B cell (primary cell): Measurements from ENCODE around the gene TLX1. TPM values are rescaled to one million over a fixed set of nuclear protein-coding genes. Genes with fewer than 3 reads are reported as not detected.

Experiments used
- ATAC-seq: fragments of 200-7000 bp; cut with Tn5 transposase; one replicate; pipeline ENCODE4 v1.10.0; 2021; ENCODE audit warnings: low read depth, mild to moderate bottlenecking, moderate number of reproducible peaks, moderate library complexity
- CTCF ChIA-PET: fragments of 350-600 bp; sonication (Branson Sonifier 250); formaldehyde crosslinking; loops from one replicate; lab custom pipeline; 2021; ENCODE audit warnings: antibody characterized with exemption, inconsistent platforms; lab: Charles Lee
- POLR2A ChIA-PET: fragments of 350-600 bp; sonication (Branson Sonifier 250); formaldehyde crosslinking; loops from one replicate; lab custom pipeline; 2021; ENCODE audit warnings: antibody characterized with exemption; lab: Charles Lee
- DNase-seq: peaks from one replicate; pipeline ENCODE4 v3.0.0; 2013
- H2AFZ ChIP-seq: 2 replicates; pipeline ENCODE4 v1.6.1; 2012; ENCODE audit warnings: mild to moderate bottlenecking, low read depth, low read length; ENCODE audit not compliant: insufficient read depth, poor library complexity, severe bottlenecking
- H3K27ac ChIP-seq, 2 donors: 1 replicate in 1 of 2; 2 replicates in 1 of 2; pipeline ENCODE4 v1.5.1; 2012 to 2013; ENCODE audit warnings: low read length in 2 of 2, mild to moderate bottlenecking in 2 of 2, moderate library complexity in 1 of 2
- H3K27me3 ChIP-seq, 4 experiments: fragments of 200-600 bp in 1 of 4; sonication (generic) in 1 of 4; replicated peaks in 1 of 4; 1 replicate in 2 of 4; 2 replicates in 2 of 4; pipeline versions ENCODE4 v1.6.1 to v1.7.0; 2013 to 2016; ENCODE audit warnings: low read length in 3 of 4, mild to moderate bottlenecking in 2 of 4, mixed read lengths in 1 of 4, moderate library complexity in 1 of 4; ENCODE audit not compliant: insufficient read depth in 4 of 4, control insufficient read depth in 3 of 4; ENCODE audit errors: control extremely low read depth in 1 of 4
- H3K36me3 ChIP-seq, 2 experiments: replicated peaks in 1 of 2; 1 replicate in 1 of 2; 2 replicates in 1 of 2; pipeline versions ENCODE4 v1.6.1 to v1.7.1; 2013; ENCODE audit warnings: low read length in 1 of 2; ENCODE audit not compliant: insufficient read depth in 2 of 2, control insufficient read depth in 1 of 2; ENCODE audit errors: control extremely low read depth in 1 of 2, extremely low read depth in 1 of 2
- H3K4me1 ChIP-seq, 2 donors: fragments of 200-600 bp in 1 of 2; sonication (generic) in 1 of 2; 1 replicate in 1 of 2; 2 replicates in 1 of 2; pipeline versions ENCODE4 v1.5.1 to v1.6.1; 2013 to 2017; ENCODE audit warnings: low read length in 2 of 2; ENCODE audit not compliant: control insufficient read depth in 2 of 2, insufficient read depth in 2 of 2
- H3K4me2 ChIP-seq: replicated peaks from 2 replicates; pipeline ENCODE3; 2012; ENCODE audit warnings: mild to moderate bottlenecking, low read depth, low read length; ENCODE audit not compliant: poor library complexity, severe bottlenecking
- H3K4me3 ChIP-seq, 5 experiments: fragments of 200-600 bp in 1 of 5; sonication (generic) in 1 of 5; 1 replicate in 3 of 5; 2 replicates in 2 of 5; pipeline versions ENCODE4 v1.5.1 to v1.7.0; 2011 to 2016; ENCODE audit warnings: low read length in 4 of 5, mild to moderate bottlenecking in 4 of 5, low read depth in 2 of 5, control low read depth in 1 of 5, moderate library complexity in 1 of 5; ENCODE audit not compliant: insufficient read depth in 1 of 5; ENCODE audit errors: control extremely low read depth in 1 of 5, extremely low read depth in 1 of 5
- H3K79me2 ChIP-seq: fragments of 200-600 bp; sonication (generic); one replicate; pipeline ENCODE4 v1.6.0; 2016; ENCODE audit warnings: low read length; ENCODE audit not compliant: control insufficient read depth, insufficient read depth
- H3K9ac ChIP-seq: fragments of 200-600 bp; sonication (generic); 2 replicates; pipeline ENCODE4 v1.6.1; 2017; ENCODE audit warnings: mild to moderate bottlenecking, low read length, moderate library complexity
- H3K9me3 ChIP-seq, 3 donors: one replicate each; pipeline versions ENCODE4 v1.6.1 to v1.7.1; 2013; ENCODE audit warnings: low read length in 2 of 3; ENCODE audit not compliant: control insufficient read depth in 2 of 3, insufficient read depth in 1 of 3; ENCODE audit errors: control extremely low read depth in 1 of 3
- H4K20me1 ChIP-seq: 2 replicates; pipeline ENCODE4 v1.6.0; 2012; ENCODE audit warnings: mild to moderate bottlenecking, low read length; ENCODE audit not compliant: insufficient read depth, control insufficient read depth, poor library complexity, severe bottlenecking
- H3K27ac Mint-ChIP-seq: one replicate; pipeline ENCODE4 v1.8.0; 2021; ENCODE audit warnings: mixed read lengths
- H3K27me3 Mint-ChIP-seq: one replicate; pipeline ENCODE4 v1.8.0; 2021; ENCODE audit warnings: mixed read lengths
- H3K4me1 Mint-ChIP-seq: one replicate; pipeline ENCODE4 v1.8.0; 2021; ENCODE audit warnings: mixed read lengths
- H3K4me3 Mint-ChIP-seq: one replicate; pipeline ENCODE4 v1.8.0; 2021; ENCODE audit warnings: mixed read lengths
- H3K9me3 Mint-ChIP-seq: one replicate; pipeline ENCODE4 v1.8.0; 2022; ENCODE audit warnings: mixed read lengths; ENCODE audit not compliant: insufficient read depth
- EZH2 ChIP-seq: IDR thresholded peaks from 2 replicates; pipeline ENCODE4 v1.6.1; 2012; ENCODE audit warnings: borderline replicate concordance, low read depth, mild to moderate bottlenecking, moderate library complexity, low read length; ENCODE audit not compliant: insufficient read depth, poor library complexity, severe bottlenecking
- WGBS: methylation state at CpG from one replicate; pipeline ENCODE4 v1.1.5; 2013; ENCODE audit warnings: missing lambda C conversion rate; ENCODE audit not compliant: insufficient coverage; 5-methylcytosine and 5-hydroxymethylcytosine counted together
- intact Hi-C: fragments of 100-400 bp; cut with micrococcal nuclease; formaldehyde crosslinking; loops from one replicate; pipeline ENCODE4 v1.10.0; 2022
- polyA plus RNA-seq: library from polyadenylated mRNA; depleted of rRNA; stranded (reverse); fragments of >200 nt; gene quantifications from 2 replicates; pipeline ENCODE4 v1.2.3, GENCODE V29; 2012
- total RNA-seq, 2 donors: library from RNA; stranded (reverse); fragments of 120-200 nt in 1 of 2; gene quantifications; 1 replicate in 1 of 2; 2 replicates in 1 of 2; pipeline versions ENCODE4 v1.2.3 to v1.2.4, GENCODE V29; 2013 to 2022
- TF ChIP-seq, protein P1 (sequence below): fragments of 200-600 bp; IDR thresholded peaks from one replicate; pipeline ENCODE4 v1.8.0; 2022; ENCODE audit warnings: antibody characterized with exemption, mild to moderate bottlenecking

The TLX1 gene
- total and polyA plus RNA-seq, 2 donors (not counting 1 experiment from before 2014, with no cell fraction given) = not detected

DNA sequence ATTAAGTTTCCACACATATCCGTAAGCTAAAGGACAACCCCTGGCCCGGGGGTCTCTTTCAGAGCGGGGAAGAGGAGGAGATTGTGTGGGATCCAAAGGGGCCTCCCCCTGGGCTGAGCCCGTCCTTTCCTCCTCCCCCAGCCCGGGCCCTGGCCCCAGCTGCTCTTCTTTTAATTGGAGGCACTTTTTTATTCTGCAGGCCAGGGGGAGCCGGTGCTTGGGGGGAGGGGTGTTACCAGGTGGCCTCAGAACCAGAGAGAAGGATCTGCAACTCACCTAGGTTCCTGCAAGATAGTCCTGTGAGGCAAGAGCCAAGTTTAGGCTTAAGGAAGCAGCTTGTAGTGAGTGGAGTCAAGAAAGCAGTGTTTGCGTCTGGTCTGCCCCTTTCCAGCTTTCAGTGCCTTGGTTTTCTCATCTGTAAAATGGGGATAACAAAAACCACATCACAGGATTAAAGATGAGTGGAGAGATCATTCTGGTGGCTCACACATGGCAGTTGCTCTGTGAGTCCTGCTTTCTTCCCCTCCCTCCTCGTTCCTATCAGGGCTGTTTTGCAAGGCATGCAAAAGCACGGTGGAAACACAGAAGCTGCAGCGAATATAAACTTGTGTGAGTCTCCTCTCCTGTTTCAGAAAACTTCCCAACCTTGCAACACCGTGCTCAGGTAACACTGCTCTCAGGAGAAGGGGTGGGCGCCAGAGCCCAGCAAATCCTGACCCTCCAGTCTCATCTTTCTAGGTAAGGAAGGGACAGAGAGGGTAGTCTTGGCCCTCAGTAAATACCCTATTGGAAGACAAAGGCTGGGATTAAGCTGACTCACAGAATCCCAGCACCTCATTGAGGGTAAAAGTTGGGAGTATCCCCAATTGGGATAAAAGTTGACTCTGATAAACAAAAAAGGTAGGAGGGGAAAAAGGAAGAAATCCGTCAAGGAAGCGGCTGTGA lies 4.1 kb upstream of the TLX1 start:
- peaks cover 73% of the 10 kb centered on the region for H3K27me3 Mint-ChIP-seq
- no peak for DNase-seq
- peaks cover 1 to 29% (median 3%) of the 10 kb centered on the region in 3 donors for H3K9me3 ChIP-seq
- peaks cover 24% of the 10 kb centered on the region for H3K4me1 Mint-ChIP-seq
- no peak overlapping the region for H3K27ac Mint-ChIP-seq
- no peak overlapping the region for H3K4me2 ChIP-seq
- H3K4me3 Mint-ChIP-seq = no peak overlapping the region
- intact Hi-C loops = loop anchor here (10.0 kb wide), 1 partner anchor 62 kb away; the partner anchor contains the start of gene KAZALD1
- WGBS = 27% methylated on average over 6 of the region's 14 CpGs
- no peak overlapping the region for H3K9ac ChIP-seq
- no peaks in the 10 kb centered on the region for H4K20me1 ChIP-seq
- no peak for ATAC-seq
- no peaks in the 10 kb centered on the region for H3K36me3 ChIP-seq
- no peaks in the 10 kb centered on the region for H3K79me2 ChIP-seq
- TF ChIP-seq EZH2 = no peak
- TF ChIP-seq, protein P1, sequence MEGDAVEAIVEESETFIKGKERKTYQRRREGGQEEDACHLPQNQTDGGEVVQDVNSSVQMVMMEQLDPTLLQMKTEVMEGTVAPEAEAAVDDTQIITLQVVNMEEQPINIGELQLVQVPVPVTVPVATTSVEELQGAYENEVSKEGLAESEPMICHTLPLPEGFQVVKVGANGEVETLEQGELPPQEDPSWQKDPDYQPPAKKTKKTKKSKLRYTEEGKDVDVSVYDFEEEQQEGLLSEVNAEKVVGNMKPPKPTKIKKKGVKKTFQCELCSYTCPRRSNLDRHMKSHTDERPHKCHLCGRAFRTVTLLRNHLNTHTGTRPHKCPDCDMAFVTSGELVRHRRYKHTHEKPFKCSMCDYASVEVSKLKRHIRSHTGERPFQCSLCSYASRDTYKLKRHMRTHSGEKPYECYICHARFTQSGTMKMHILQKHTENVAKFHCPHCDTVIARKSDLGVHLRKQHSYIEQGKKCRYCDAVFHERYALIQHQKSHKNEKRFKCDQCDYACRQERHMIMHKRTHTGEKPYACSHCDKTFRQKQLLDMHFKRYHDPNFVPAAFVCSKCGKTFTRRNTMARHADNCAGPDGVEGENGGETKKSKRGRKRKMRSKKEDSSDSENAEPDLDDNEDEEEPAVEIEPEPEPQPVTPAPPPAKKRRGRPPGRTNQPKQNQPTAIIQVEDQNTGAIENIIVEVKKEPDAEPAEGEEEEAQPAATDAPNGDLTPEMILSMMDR = no peak
- H3K27me3 ChIP-seq = peaks cover 0 to 93% (median 73%) of the 10 kb centered on the region in 4 experiments
- ChIA-PET CTCF (interaction anchor here (1.1 to 2.2 kb wide), 3 partner anchors 11 to 31 kb away, joined by 3 to 10 read pairs (median 3); no protein-coding TSS in a partner anchor), POLR2A (interaction anchor here (0.6 to 0.7 kb wide), 2 partner anchors 101 to 681 kb away, joined by 3 read pairs; no protein-coding TSS in a partner anchor)
- H3K27ac ChIP-seq = no peak overlapping the region
- no peaks in the 10 kb centered on the region for H3K9me3 Mint-ChIP-seq
- no peak overlapping the region for H2AFZ ChIP-seq
- H3K4me3 ChIP-seq = no peak overlapping the region
- H3K4me1 ChIP-seq = peaks cover 31 to 47% of the 10 kb centered on the region in 2 donors

DNA sequence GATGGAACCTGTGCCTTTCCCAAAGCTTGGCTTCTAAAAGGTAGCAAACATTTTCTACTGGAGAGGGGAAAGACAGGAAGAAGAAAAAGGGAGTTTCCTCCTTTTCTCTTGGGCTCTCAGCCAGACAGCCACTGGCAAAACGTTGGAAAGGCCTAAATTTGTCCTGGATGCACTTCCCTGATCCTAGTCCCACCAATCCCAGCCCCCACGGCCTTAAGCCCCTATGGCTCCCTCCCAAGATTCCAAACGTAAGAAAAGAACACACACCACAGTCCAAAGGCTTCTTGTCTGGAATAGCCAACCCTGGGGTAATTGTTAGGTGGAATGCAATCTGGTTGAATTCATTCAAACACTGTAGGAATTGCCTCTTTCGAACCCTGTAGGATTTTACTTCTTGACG lies 959 bp upstream of the TLX1 start:
- no peak overlapping the region for H2AFZ ChIP-seq
- H3K27ac ChIP-seq = no peak overlapping the region
- H3K9me3 Mint-ChIP-seq = no peaks in the 10 kb centered on the region
- 86% methylated on average over 2 of the region's 5 CpGs for WGBS
- peaks cover 72% of the 10 kb centered on the region for H3K27me3 Mint-ChIP-seq
- no peaks in the 10 kb centered on the region for H3K79me2 ChIP-seq
- TF ChIP-seq, protein P1 = no peak
- TF ChIP-seq EZH2 = no peak
- peaks cover 27% of the 10 kb centered on the region for H3K4me1 Mint-ChIP-seq
- no peak overlapping the region for H3K4me3 ChIP-seq
- ChIA-PET CTCF (interaction anchor here (1.2 kb wide), 1 partner anchor 12 kb away, joined by 6 read pairs; no protein-coding TSS in a partner anchor), POLR2A (no interaction called here)
- peaks cover 39 to 54% of the 10 kb centered on the region in 2 donors for H3K4me1 ChIP-seq
- no peaks in the 10 kb centered on the region for H4K20me1 ChIP-seq
- intact Hi-C loops = loop anchor here (5.0 to 10.0 kb wide), 2 partner anchors 92 to 385 kb away; partner anchors contain the start of gene PAX2
- no peak overlapping the region for H3K9ac ChIP-seq
- peak; percentile 4 for DNase-seq
- H3K4me2 ChIP-seq = no peak overlapping the region
- H3K27ac Mint-ChIP-seq = no peak overlapping the region
- no peak overlapping the region for H3K4me3 Mint-ChIP-seq
- peaks cover 1 to 43% (median 3%) of the 10 kb centered on the region in 3 donors for H3K9me3 ChIP-seq
- no peaks in the 10 kb centered on the region for H3K36me3 ChIP-seq
- ATAC-seq = no peak
- H3K27me3 ChIP-seq = peaks cover 0 to 93% (median 75%) of the 10 kb centered on the region in 4 experiments
